Skeletal muscle tissue (tissue), 4 donors: Measurements from ENCODE around the gene RPUSD4. TPM values are rescaled to one million over a fixed set of nuclear protein-coding genes. Genes with fewer than 3 reads are reported as not detected.

ENCODE experiments used
- H3K27ac ChIP-seq: one replicate; pipeline ENCODE4 v1.7.0; 2013; ENCODE audit warnings: mild to moderate bottlenecking, low read depth, low read length, inconsistent platforms
- H3K27me3 ChIP-seq, 3 donors: one replicate each; pipeline ENCODE4 v1.7.0; 2013; ENCODE audit warnings: low read length in 3 of 3; ENCODE audit not compliant: control insufficient read depth in 3 of 3, insufficient read depth in 3 of 3
- H3K36me3 ChIP-seq, 3 donors: one replicate each; pipeline ENCODE4 v1.7.0; 2013; ENCODE audit warnings: low read length in 3 of 3; ENCODE audit not compliant: control insufficient read depth in 3 of 3, insufficient read depth in 3 of 3
- H3K4me1 ChIP-seq, 3 donors: one replicate each; pipeline ENCODE4 v1.7.0; 2013; ENCODE audit warnings: low read length in 3 of 3, mild to moderate bottlenecking in 3 of 3; ENCODE audit not compliant: control insufficient read depth in 3 of 3, insufficient read depth in 3 of 3
- H3K4me3 ChIP-seq, 3 donors: one replicate each; pipeline ENCODE4 v1.7.0; 2013; ENCODE audit warnings: low read length in 3 of 3
- H3K9ac ChIP-seq, 3 donors: one replicate each; pipeline ENCODE4 v1.7.0; 2013; ENCODE audit warnings: low read length in 3 of 3, mild to moderate bottlenecking in 3 of 3, moderate library complexity in 2 of 3, low read depth in 1 of 3
- H3K9me3 ChIP-seq, 3 donors: one replicate each; pipeline ENCODE4 v1.7.0; 2013; ENCODE audit warnings: low read length in 3 of 3; ENCODE audit not compliant: control insufficient read depth in 3 of 3
- total RNA-seq: library from RNA; depleted of rRNA; stranded (reverse); fragments of >200 nt; gene quantifications from one replicate; pipeline ENCODE4 v1.2.3, GENCODE V29; 2014
- donor health status: Osteomylitis.

The RPUSD4 gene
- total RNA-seq, 1 donor from 2014 or later: 57.9 TPM

- Histone ChIP-seq H3K4me3 (no peak overlapping the region), H3K4me1 (peaks cover 2 to 8% (median 6%) of the 10 kb centered on the region in 3 donors), H3K9ac (no peak overlapping the region), H3K9me3 (no peaks in the 10 kb centered on the region), H3K27ac (no peak overlapping the region), H3K27me3 (no peaks in the 10 kb centered on the region), H3K36me3 (peaks cover 3 to 6% (median 6%) of the 10 kb centered on the region in 3 donors)
Observed at GRCh38 chr11:126231725-126232459, 20.4 kb upstream of the RPUSD4 start.

DNA sequence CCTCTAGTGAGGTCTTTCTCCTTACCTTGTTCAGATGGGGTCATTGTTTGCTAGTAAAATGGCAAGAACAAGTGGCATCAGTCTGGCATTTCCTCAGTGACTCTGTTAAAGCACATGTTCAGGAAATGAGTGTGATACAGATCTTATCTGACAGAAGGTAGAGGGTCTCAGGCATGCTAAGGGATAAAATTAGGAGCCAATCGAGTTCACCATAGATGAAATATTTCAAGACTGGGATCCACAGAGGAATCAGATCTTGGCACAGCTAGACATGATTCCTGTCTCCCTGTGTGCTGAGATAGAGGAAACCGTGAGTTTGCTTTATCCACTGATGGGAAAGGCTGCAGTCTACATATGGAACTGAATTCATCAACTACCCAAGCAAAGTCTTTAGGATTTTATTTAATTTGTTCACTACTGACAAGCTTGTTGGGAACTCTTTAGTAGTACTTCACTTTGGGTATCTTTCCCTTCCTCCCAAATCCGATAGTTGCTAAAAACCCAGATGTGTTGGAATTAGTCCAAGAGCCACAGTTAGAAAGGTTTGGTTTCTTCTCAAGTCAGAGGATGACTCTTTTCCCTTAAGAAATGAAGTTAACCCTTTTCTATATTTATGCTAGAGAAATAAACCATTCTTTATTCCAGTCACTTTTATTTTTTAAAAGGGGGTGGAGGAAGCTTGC is 18.5 kb upstream of the RPUSD4 start:
- no peaks in the 10 kb centered on the region for H3K36me3 ChIP-seq
- no peak overlapping the region for H3K27ac ChIP-seq
- H3K4me1 ChIP-seq: peaks cover 2 to 8% (median 6%) of the 10 kb centered on the region in 3 donors
- H3K4me3 ChIP-seq: no peak overlapping the region
- no peaks in the 10 kb centered on the region for H3K27me3 ChIP-seq
- no peaks in the 10 kb centered on the region for H3K9me3 ChIP-seq
- no peak overlapping the region for H3K9ac ChIP-seq

DNA sequence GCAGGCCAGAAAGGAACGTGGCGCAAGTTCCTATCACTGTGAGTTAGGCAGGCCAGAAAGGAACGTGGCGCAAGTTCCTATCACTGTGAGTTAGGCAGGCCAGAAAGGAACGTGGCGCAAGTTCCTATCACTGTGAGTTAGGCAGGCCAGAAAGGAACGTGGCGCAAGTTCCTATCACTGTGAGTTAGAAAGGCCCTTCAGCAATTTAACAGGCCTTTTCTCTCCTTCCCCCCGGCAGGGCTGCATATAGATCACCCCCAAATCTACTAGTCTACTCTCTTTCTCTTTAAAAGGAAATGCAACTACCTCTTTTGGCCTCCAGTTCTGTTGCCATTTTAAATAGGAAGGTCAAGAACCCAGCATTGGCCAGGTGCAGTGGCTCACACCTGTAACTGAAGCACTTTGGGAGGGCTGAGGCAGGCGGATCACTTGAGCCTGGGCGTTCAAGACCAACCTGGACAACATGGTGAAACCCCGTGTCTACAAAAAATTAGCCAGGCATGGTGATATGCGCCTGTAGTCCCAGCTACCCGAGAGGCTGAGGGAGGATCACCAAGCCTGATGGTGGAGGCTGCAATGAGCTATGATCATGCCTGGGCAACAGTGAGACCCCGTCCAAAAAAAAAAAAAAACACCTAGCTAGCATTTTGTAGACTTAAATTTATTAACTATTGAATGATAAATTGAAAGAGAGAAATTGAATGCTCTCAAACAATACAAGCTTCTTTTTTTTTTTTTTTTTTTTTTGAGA is 15.1 kb upstream of the RPUSD4 start:
- Histone ChIP-seq H3K27me3 (no peaks in the 10 kb centered on the region), H3K36me3 (no peaks in the 10 kb centered on the region), H3K9ac (no peak overlapping the region), H3K27ac (no peak overlapping the region), H3K4me1 (peaks cover 0 to 4% (median 0%) of the 10 kb centered on the region in 3 donors), H3K4me3 (no peak overlapping the region), H3K9me3 (no peaks in the 10 kb centered on the region)

- H3K4me1 ChIP-seq: no peaks in the 10 kb centered on the region
- H3K36me3 ChIP-seq: no peaks in the 10 kb centered on the region
- no peak overlapping the region for H3K9ac ChIP-seq
- no peak overlapping the region for H3K27ac ChIP-seq
- H3K9me3 ChIP-seq: no peaks in the 10 kb centered on the region
- H3K27me3 ChIP-seq: no peaks in the 10 kb centered on the region
- H3K4me3 ChIP-seq: no peak overlapping the region
Observed at GRCh38 chr11:126225295-126225665, 13.8 kb upstream of the RPUSD4 start.

GRCh38 chr11:126224647-126225294 is 13.3 kb upstream of the RPUSD4 start:
- Histone ChIP-seq H3K27me3 (no peaks in the 10 kb centered on the region), H3K4me3 (no peak overlapping the region), H3K9me3 (no peaks in the 10 kb centered on the region), H3K27ac (no peak overlapping the region), H3K36me3 (no peaks in the 10 kb centered on the region), H3K4me1 (no peaks in the 10 kb centered on the region), H3K9ac (no peak overlapping the region)

- no peaks in the 10 kb centered on the region for H3K36me3 ChIP-seq
- no peak overlapping the region for H3K4me3 ChIP-seq
- no peaks in the 10 kb centered on the region for H3K9me3 ChIP-seq
- no peak overlapping the region for H3K9ac ChIP-seq
- H3K27me3 ChIP-seq: no peaks in the 10 kb centered on the region
- H3K4me1 ChIP-seq: peaks cover 0 to 10% (median 5%) of the 10 kb centered on the region in 3 donors
- no peak overlapping the region for H3K27ac ChIP-seq
Observed at GRCh38 chr11:126219547-126219946, 8.1 kb upstream of the RPUSD4 start.

DNA sequence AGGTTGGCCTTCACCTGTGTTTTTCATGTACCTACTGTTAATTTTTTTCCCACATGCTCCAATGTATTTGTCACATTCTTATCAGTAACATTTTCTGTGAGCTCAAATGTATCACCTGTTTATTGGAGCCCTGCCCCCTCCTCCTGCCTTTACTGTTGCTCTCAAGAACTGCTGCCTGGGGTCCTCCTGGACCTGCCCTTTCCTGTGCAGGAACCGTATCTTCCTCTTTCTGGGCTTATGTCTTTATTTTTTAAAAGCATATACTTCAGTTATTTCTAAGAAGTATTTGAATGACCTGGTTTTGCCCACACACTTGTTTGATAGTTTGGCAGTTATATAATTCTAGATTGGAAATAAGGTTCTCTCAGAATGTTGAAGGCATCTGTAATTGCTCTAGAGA is 6.0 kb upstream of the RPUSD4 start:
- H3K9me3 ChIP-seq: no peaks in the 10 kb centered on the region
- H3K4me3 ChIP-seq: no peak overlapping the region
- H3K36me3 ChIP-seq: no peaks in the 10 kb centered on the region
- peaks cover 8 to 21% (median 17%) of the 10 kb centered on the region in 3 donors for H3K4me1 ChIP-seq
- no peak overlapping the region for H3K9ac ChIP-seq
- no peaks in the 10 kb centered on the region for H3K27me3 ChIP-seq
- H3K27ac ChIP-seq: no peak overlapping the region

GRCh38 chr11:126216526-126217305 is 5.3 kb upstream of the RPUSD4 start:
- H3K4me3 ChIP-seq: no peak overlapping the region
- no peaks in the 10 kb centered on the region for H3K27me3 ChIP-seq
- no peak overlapping the region for H3K9ac ChIP-seq
- no peaks in the 10 kb centered on the region for H3K9me3 ChIP-seq
- H3K36me3 ChIP-seq: no peaks in the 10 kb centered on the region
- peaks cover 13 to 28% (median 24%) of the 10 kb centered on the region in 3 donors for H3K4me1 ChIP-seq
- H3K27ac ChIP-seq: no peak overlapping the region

DNA sequence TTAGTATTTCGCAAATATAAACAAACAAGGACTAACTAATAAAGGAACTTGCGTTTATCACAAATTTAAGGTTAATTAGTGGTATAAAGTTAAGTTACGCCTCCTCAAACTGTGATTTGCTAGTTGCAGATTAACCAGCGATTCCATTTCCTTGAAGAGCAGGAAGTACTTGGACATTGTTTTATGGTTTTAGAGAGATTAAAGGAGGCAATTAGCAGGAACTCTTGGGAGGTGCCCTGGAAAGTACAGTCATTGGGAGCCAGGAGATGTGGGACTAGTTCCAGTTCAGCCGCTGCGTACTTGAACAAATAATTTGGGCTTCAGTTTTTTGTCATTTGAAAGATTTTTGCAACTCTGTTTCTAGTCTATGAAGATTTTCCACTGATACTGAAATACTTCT is 3.4 kb upstream of the RPUSD4 start:
- H3K4me3 ChIP-seq: peak overlapping the region in 1 of 3 donors; percentile 19
- no peak overlapping the region for H3K27ac ChIP-seq
- H3K9ac ChIP-seq: no peak overlapping the region
- no peaks in the 10 kb centered on the region for H3K9me3 ChIP-seq
- H3K27me3 ChIP-seq: no peaks in the 10 kb centered on the region
- peaks cover 24 to 41% (median 37%) of the 10 kb centered on the region in 3 donors for H3K4me1 ChIP-seq
- peaks cover 1 to 7% (median 4%) of the 10 kb centered on the region in 3 donors for H3K36me3 ChIP-seq
